COLO668 (cell line): ENCODE results near the gene KIF5A.
"Not testable (repeated sequence)": the region's sequence is repeated elsewhere in the genome, so short reads cannot be mapped to it uniquely, and the experiment has no call there.

Experiments used
- DNase-seq: peaks from one replicate; lab custom pipeline; 2025; ENCODE audit not compliant: unreplicated experiment; lab: John Stamatoyannopoulos, UW

KIF5A gene

DNA sequence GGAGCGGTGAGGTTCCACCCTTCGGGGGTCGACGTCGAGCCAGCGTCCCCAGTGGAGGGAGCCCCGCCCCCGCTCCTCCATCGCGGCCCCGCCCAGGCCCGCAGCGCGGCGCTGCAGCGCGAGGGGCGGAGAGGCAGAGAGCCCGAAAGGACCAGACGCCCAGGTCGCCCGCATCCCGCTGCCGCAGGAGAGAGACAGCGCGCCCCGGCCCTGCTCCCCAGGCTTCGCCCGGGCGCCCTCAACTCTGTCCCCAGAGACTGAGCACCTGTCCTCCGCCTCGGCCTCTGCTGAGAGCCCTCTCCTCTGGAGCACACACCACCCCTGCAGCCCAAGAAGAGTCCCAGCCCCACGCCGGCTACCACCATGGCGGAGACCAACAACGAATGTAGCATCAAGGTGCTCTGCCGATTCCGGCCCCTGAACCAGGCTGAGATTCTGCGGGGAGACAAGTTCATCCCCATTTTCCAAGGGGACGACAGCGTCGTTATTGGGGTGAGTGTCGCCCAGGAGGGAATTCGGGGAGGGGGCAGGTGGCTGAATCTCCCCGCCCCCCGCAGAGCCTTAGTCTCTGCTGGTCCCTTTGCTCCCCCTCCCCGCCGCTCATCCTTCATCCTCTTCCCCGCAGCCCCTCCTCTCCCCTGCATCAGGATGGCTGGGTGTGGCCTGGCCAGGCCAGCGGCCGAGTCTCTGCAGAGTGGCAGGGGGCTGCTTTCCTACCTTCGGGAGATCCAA, at the start of gene KIF5A:
Gene KIF5A (plus strand): TSS at position 136 of the 732 bp plus-strand sequence. CDS start 228 bp downstream, at position 364.
- DNase-seq, result peak; percentile 13

DNA sequence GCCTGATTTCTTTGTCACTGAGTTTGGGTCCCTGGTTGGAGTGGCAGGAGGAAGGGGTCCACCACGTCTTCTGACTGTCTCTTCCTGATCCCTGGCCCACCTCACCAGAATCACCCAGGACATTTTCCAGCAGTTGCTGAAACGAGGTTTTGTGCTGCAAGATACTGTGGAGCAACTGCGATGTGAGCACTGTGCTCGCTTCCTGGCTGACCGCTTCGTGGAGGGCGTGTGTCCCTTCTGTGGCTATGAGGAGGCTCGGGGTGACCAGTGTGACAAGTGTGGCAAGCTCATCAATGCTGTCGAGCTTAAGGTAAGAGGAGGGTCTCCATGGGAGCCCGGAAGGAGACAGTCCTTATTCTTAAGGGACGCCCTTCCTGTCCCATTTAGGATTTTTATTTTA, 49.6 kb upstream of the KIF5A start:
- no peak for DNase-seq

DNA sequence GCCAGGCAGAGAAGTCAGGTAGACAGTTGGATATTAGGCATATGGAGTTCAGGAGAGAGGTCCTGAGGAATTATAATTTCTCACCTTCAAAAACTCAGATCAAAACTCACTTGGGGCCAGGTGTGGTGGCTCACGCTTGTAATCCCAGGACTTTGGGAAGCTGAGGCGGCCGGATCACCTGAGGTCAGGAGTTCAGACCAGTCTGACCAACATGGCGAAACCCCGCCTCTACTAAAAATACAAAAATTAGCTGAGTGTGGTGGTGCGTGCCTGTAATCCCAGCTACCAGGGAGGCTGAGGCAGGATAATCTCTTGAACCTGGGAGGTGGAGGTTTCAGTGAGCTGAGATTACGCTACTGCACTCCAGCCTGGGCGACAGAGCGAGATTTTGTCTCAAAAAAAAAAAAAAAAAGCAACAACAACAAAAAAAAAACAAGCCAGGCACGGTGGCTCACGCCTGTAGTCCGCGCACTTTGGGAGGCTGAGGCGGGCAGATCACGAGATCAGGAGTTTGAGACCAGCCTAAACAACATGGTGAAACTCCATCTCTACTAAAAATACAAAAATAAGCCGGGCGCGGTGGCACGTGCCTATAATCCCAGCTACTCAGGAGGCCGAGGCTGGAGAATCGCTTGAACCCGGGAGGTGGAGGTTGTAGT, 47.4 kb upstream of the KIF5A start:
- DNase-seq, result not testable (repeated sequence)

DNA sequence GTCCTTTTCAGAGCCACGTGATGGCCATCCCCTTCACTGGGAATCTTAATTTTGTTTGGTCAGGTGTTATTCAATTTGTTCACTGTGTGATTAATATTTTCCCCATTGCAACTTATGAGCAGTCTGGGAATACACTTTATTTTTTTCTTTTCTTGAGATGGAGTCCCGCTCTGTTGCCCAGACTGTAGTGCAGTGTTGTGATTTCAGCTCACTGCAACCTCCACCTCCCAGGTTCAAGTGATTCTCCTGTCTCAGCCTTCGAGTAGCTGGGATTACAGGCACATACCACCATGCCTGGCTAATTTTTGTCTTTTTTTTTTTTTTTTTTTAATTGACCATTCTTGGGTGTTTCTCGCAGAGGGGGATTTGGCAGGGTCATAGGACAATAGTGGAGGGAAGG, 43.3 kb upstream of the KIF5A start:
- not testable (repeated sequence) for DNase-seq

- DNase-seq, result not testable (repeated sequence)
These were observed 42.0 kb upstream of the KIF5A start for GRCh38 chr12:57507796-57508195.

GRCh38 chr12:57511161-57511560, 38.7 kb upstream of the KIF5A start:
- DNase-seq, result no peak

- no peak for DNase-seq
These were observed 38.1 kb upstream of the KIF5A start for GRCh38 chr12:57511588-57512325.

GRCh38 chr12:57512665-57513064, 37.2 kb upstream of the KIF5A start:
- no peak for DNase-seq

DNA sequence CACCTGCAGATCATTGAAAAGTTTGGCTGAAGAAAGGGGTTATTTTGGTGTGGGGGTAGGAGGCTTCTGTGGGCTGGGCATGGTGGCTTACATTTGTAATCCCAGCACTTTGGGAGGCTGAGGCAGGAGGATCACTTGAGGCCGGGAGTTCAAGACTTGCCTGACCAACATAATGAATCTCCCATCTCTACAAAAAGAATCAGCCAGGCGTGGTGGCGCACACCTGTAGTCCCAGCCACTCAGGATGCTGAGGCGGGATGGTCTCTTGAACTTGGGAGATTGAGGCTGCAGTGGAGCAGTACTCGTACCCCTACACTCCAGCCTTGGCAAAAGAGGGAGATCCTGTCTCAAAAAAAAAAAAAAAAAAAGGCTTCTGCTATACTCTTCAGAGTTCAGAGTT, 36.6 kb upstream of the KIF5A start:
- DNase-seq, result no peak

DNA sequence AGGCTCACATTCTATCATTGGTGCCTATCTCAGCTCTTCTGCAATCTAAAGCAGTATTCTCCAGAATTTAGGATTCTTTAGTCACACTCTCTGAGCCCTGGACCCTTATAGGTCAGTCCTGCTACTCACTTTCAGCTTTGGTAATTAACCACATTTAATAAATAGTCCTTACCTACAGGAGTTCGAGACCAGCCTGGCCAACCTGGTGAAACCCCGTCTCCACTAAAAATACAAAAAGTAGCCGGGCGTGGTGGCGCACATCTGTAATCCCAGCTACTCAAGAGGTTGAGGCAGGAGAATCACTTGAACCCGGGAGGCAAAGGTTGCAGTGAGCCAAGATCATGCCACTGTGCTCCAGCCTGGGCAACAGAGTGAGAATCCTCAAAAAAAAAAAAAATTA, 36.2 kb upstream of the KIF5A start:
- not testable (repeated sequence) for DNase-seq

GRCh38 chr12:57514246-57514645, 35.6 kb upstream of the KIF5A start:
- not testable (repeated sequence) for DNase-seq

DNA sequence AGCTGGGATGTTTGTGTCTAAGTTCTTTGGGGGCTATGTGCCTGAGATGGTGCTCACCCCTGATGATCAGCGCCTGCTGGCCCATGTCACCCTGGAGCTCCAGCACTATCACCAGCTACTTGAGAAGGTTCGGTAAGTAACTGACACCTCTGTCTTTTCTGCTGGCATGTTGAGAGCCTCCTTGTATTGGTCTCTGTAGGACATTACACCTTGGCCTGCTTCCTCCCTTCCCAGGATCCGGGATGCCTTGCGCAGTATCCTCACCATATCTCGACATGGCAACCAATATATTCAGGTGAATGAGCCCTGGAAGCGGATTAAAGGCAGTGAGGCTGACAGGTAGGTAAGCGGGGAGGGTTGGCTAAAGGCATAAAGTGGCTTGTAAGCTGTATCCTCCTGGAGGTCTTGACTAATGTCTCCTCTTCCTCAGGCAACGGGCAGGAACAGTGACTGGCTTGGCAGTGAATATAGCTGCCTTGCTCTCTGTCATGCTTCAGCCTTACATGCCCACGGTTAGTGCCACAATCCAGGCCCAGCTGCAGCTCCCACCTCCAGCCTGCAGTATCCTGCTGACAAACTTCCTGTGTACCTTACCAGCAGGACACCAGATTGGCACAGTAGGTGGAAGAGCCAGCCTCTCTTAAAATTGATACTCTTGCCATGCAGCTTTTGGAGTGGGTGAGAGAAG, 35.0 kb upstream of the KIF5A start:
- DNase-seq, result no peak

DNA sequence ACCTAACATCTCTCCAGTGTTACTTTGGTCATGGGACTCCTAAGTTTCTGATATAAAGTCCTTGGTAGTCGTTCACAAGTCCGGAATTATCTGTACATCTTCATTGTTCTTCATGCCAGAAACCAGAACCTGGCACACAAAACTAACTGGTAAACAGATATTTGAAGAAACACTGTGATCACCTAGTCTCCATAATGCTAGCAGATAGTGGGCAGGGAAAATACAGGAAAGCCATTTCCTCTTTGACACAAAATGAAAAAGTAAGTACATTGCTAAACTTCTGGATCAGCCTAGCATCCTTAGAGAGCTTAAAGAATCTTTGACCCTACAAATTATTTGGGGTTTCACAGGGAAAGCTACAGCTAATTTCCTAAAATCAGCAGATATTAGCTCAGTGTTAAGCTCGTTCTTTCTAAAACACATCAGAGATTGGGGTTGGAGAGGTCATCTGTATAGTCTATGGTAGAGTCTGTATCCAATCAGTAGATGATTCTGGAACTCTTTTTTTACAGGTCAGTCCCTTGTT, 34.4 kb upstream of the KIF5A start:
- no peak for DNase-seq

GRCh38 chr12:57515934-57516541, 33.8 kb upstream of the KIF5A start:
- no peak for DNase-seq

GRCh38 chr12:57516617-57517153, 33.2 kb upstream of the KIF5A start:
- DNase-seq, result no peak

DNA sequence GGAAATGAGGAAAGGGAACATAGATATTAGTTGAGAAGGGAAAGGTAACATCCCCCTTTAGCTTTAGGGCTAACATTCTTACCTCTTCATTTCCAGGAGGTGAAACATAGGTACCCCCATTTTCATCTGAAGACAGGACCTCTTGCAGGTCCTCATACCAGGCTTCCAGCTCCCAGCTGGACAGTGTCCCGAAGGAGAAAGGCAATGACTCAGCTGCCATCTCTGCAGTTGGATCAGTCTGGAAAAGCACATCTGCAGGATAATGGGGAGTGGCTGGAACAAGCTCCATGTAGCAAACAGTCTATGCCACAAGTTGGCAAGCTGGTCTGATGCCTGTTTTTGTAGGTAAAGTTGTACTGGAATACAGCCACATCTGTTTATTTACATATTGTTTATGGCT, 32.7 kb upstream of the KIF5A start:
- no peak for DNase-seq

- not testable (repeated sequence) for DNase-seq
These were observed 32.1 kb upstream of the KIF5A start for GRCh38 chr12:57517718-57518117.

GRCh38 chr12:57518176-57518919, 31.5 kb upstream of the KIF5A start:
- no peak for DNase-seq

- DNase-seq, result peak; percentile 13
These were observed 30.7 kb upstream of the KIF5A start for GRCh38 chr12:57518920-57519795.
